Measurements from ENCODE around the gene TTLL5. TPM values are rescaled to one million over a fixed set of nuclear protein-coding genes. Genes with fewer than 3 reads are reported as not detected.
A peak's percentile ranks its signal among the peaks of the same experiment; 100 is the strongest.

TTLL5 gene
- total and polyA plus RNA-seq, 9 of the 15 experiments (the other 6 are each of a cell fraction or from before 2014, with no cell fraction given), result 4.1 to 18.9 (median 12.6) TPM

GRCh38 chr14:75832621-75833297 lies 171.7 kb downstream of the TTLL5 start (continued):
- 0 out of 2 replicates have a peak, but pooled peaks have one; percentile 7 for TF ChIP-seq JUND (IDR thresholded peaks at IDR 0.05; ENCODE audit: borderline replicate concordance, low read depth, low read length)
- TF ChIP-seq JUND (tag; IDR thresholded peaks at IDR 0.05; ENCODE audit: borderline replicate concordance, low read depth, low read length), result no peak
- TF ChIP-seq FOSL1 (tag; conservative IDR thresholded peaks at IDR 0.05), result no peak
- TF ChIP-seq CREM (IDR thresholded peaks at IDR 0.05; ENCODE audit: low read depth), result 0 out of 2 replicates have a peak, but pooled peaks have one; percentile 15
- TF ChIP-seq E2F5 (CRISPR knock-in tag; IDR thresholded peaks at IDR 0.05), result no peak
- peak; percentile 69 for TF ChIP-seq NFIC (IDR thresholded peaks at IDR 0.05)
- no peak for TF ChIP-seq HDGF (IDR thresholded peaks at IDR 0.05)
- TF ChIP-seq NFRKB (IDR thresholded peaks at IDR 0.05; ENCODE audit: low read depth), result no peak; the same call in 1 of the 2 replicates
- TF ChIP-seq CTBP1 (IDR thresholded peaks at IDR 0.05; ENCODE audit: borderline replicate concordance), result peak; percentile 81; the same call in 1 of the 2 replicates
- TF ChIP-seq CSDE1 (IDR thresholded peaks at IDR 0.05), result no peak
- TF ChIP-seq DPF2 (IDR thresholded peaks at IDR 0.05), result peak; percentile 84
- TF ChIP-seq HMBOX1 (IDR thresholded peaks at IDR 0.05), result peak; percentile 70
- no peak for TF ChIP-seq ZNF395 (CRISPR knock-in tag; IDR thresholded peaks at IDR 0.05)
- no peak for TF ChIP-seq NFE2L1 (tag; IDR thresholded peaks at IDR 0.05; ENCODE audit: borderline replicate concordance, low read depth)
- TF ChIP-seq SIN3B (IDR thresholded peaks at IDR 0.05; ENCODE audit: low read depth), result no peak
- peak; percentile 73; the same call in 1 of the 2 replicates for TF ChIP-seq TAL1 (IDR thresholded peaks at IDR 0.05)
- peak; percentile 24; the same call in 1 of the 2 replicates for TF ChIP-seq RBFOX2 (IDR thresholded peaks at IDR 0.05; ENCODE audit: low read depth, low read length)
- TF ChIP-seq CC2D1A (IDR thresholded peaks at IDR 0.05), result peak; percentile 47; the same call in 1 of the 2 replicates
- TF ChIP-seq ZBTB49 (CRISPR knock-in tag; IDR thresholded peaks at IDR 0.05; ENCODE audit: borderline replicate concordance), result no peak
- no peak for TF ChIP-seq CBX8 (IDR thresholded peaks at IDR 0.05; ENCODE audit: borderline replicate concordance, extremely low read depth, low read depth, low read length, poor library complexity, severe bottlenecking)
- TF ChIP-seq ZNF24 (IDR thresholded peaks at IDR 0.05), result peak; percentile 77; the same call in 1 of the 2 replicates
- no peak for TF ChIP-seq BRF2 (IDR thresholded peaks at IDR 0.05; ENCODE audit: borderline replicate concordance, insufficient read depth, insufficient read length)
- TF ChIP-seq ESRRB (CRISPR knock-in tag; IDR thresholded peaks at IDR 0.05; ENCODE audit: borderline replicate concordance), result no peak
